GM10266 (cell line): Measurements from ENCODE around the gene FANK1.
"Not testable (repeated sequence)": the region's sequence is repeated elsewhere in the genome, so short reads cannot be mapped to it uniquely, and the experiment has no call there.

ENCODE experiments used
- DNase-seq: peaks from one replicate; pipeline ENCODE4 v3.0.0; 2012; ENCODE audit errors: extremely low spot score
- CTCF ChIP-seq: IDR thresholded peaks from 2 replicates; pipeline ENCODE4 v1.5.1; 2012; ENCODE audit warnings: mild to moderate bottlenecking, low read depth; ENCODE audit not compliant: control insufficient read depth, insufficient read depth; ENCODE audit errors: missing control alignments

The FANK1 gene

GRCh38 chr10:125951290-125951689, 54.9 kb downstream of the FANK1 start:
- DNase-seq = no peak
- TF ChIP-seq CTCF = no peak

GRCh38 chr10:125953778-125954385, 57.5 kb downstream of the FANK1 start:
- no peak for DNase-seq
- no peak for TF ChIP-seq CTCF

- DNase-seq = no peak
These were observed 59.4 kb downstream of the FANK1 start for GRCh38 chr10:125955766-125956165.

GRCh38 chr10:125961743-125962142, 65.4 kb downstream of the FANK1 start:
- no peak for TF ChIP-seq CTCF
- DNase-seq = no peak

More at GRCh38 chr10:125955766-125956165, 59.4 kb downstream of the FANK1 start:
- TF ChIP-seq CTCF = no peak

- TF ChIP-seq CTCF = no peak
- no peak for DNase-seq
These were observed 65.8 kb downstream of the FANK1 start for GRCh38 chr10:125962200-125962599.

GRCh38 chr10:125964558-125964957, 68.2 kb downstream of the FANK1 start:
- no peak for TF ChIP-seq CTCF
- no peak for DNase-seq

- TF ChIP-seq CTCF = no peak
- DNase-seq = no peak
These were observed 71.2 kb downstream of the FANK1 start for GRCh38 chr10:125967533-125967932.

- DNase-seq = not testable (repeated sequence)
These were observed 73.8 kb downstream of the FANK1 start for GRCh38 chr10:125970077-125970630.
